ENCODE data around the gene RNU6-7. TPM values are rescaled to one million over a fixed set of nuclear protein-coding genes. Genes with fewer than 3 reads are reported as not detected.

Gene RNU6-7
- not detected in 2 replicates for total RNA-seq (2022)
- Bru-seq, nascent RNA: not detected
- BruChase-seq, experiment 1, labeled RNA remaining after a 2-hour chase: not detected
- not detected for BruChase-seq, experiment 2, labeled RNA remaining after a 6-hour chase
- long read RNA-seq: 0 reads

DNA sequence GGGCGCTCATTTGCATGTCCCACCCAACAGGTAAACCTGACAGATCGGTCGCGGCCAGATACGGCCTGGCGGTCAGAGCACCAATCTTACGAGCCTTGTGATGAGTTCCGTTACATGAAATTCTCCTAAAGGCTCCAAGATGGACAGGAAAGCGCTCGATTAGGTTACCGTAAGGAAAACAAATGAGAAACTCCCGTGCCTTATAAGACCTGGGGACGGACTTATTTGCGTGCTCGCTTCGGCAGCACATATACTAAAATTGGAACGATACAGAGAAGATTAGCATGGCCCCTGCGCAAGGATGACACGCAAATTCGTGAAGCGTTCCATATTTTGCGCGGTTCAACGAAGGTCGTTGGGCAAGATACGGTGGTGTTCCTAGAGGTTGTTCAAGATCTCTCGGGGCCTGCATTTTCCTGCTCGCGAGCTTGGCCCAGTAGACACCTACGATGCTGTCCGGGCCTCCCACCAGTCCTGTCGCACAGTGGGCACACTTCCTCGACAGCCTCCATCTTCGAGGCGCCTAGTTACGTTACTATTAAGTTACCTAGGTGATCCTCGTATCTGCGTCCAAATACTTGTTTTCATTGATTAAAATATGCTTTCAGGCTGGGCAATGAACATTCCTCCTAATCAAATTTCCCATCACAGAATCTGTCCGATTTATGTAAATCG lies at the start of gene RNU6-7:
Gene RNU6-7, plus strand, starts transcription at position 230 of the 675 bp plus-strand sequence.
- peak; percentile 59 to 65 for DNase-seq
- no peaks in the 10 kb centered on the region for H3K9me3 ChIP-seq
- H3K36me3 Mint-ChIP-seq (ENCODE audit: insufficient read depth, unreplicated experiment): peaks cover 20% of the 10 kb centered on the region
- peak within 1 kb of the TSS; percentile 90 for H3K4me3 Mint-ChIP-seq (ENCODE audit: unreplicated experiment)
- H3K27ac Mint-ChIP-seq (ENCODE audit: unreplicated experiment): peak within 1 kb of the TSS; percentile 98
- H3K4me3 ChIP-seq (ENCODE audit: low read depth, low read length): peak within 1 kb of the TSS; percentile 76
- 0 out of 2 replicates have a peak, but pooled peaks cover 5% of the 10 kb centered on the region for H3K4me1 ChIP-seq
- no peaks in the 10 kb centered on the region for H3K4me1 Mint-ChIP-seq (ENCODE audit: low read depth, unreplicated experiment)
- ChIA-PET POLR2A (no interaction called here), CTCF (no interaction called here)
- H3K27me3 Mint-ChIP-seq (ENCODE audit: insufficient read depth, unreplicated experiment): no peaks in the 10 kb centered on the region
- no peaks in the 10 kb centered on the region for H3K36me3 ChIP-seq (ENCODE audit: control insufficient read depth, insufficient read depth, low read length)
- BruUV-seq (replicated peaks): TSS peak; percentile 27
- H3K9me3 Mint-ChIP-seq (ENCODE audit: unreplicated experiment): no peaks in the 10 kb centered on the region
- intact Hi-C loops (cut with micrococcal nuclease; ENCODE audit: unreplicated experiment): loop anchor here (1.0 to 2.0 kb wide), 5 partner anchors 19 to 271 kb away; no protein-coding TSS in a partner anchor
- no peaks in the 10 kb centered on the region for H3K27me3 ChIP-seq (replicated peaks; ENCODE audit: control insufficient read depth, insufficient read depth, low read length)
- TF ChIP-seq, protein P1, sequence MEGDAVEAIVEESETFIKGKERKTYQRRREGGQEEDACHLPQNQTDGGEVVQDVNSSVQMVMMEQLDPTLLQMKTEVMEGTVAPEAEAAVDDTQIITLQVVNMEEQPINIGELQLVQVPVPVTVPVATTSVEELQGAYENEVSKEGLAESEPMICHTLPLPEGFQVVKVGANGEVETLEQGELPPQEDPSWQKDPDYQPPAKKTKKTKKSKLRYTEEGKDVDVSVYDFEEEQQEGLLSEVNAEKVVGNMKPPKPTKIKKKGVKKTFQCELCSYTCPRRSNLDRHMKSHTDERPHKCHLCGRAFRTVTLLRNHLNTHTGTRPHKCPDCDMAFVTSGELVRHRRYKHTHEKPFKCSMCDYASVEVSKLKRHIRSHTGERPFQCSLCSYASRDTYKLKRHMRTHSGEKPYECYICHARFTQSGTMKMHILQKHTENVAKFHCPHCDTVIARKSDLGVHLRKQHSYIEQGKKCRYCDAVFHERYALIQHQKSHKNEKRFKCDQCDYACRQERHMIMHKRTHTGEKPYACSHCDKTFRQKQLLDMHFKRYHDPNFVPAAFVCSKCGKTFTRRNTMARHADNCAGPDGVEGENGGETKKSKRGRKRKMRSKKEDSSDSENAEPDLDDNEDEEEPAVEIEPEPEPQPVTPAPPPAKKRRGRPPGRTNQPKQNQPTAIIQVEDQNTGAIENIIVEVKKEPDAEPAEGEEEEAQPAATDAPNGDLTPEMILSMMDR (IDR thresholded peaks at IDR 0.05; ENCODE audit: insufficient read depth in 1 of 2, low read depth in 1 of 2, low read length in 1 of 2, severe bottlenecking in 1 of 2, unreplicated experiment in 1 of 2): no peak

DNA sequence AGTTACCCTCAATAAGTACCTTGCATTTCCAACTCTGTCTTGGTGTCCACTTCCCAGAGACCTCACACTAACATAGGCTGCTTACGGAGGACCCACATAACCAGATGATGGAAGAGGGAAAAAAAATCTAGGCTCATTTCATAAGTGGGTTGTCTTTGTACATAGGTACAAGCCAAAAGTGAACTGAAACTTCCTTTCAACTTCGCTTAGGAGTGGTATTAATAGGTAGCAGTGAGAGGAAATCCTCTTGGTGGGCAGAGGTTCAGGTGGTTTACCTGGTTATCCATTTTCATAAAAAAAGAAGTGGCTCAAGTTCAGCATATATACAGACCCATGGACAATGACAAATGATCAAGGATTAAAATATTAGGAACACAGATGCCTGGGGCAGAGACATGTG lies 35.8 kb upstream of the RNU6-7 start:
- no peaks in the 10 kb centered on the region for H3K27me3 ChIP-seq (replicated peaks; ENCODE audit: control insufficient read depth, insufficient read depth, low read length)
- Mint-ChIP-seq H3K27ac (ENCODE audit: unreplicated experiment) (no peak overlapping the region), H3K27me3 (ENCODE audit: insufficient read depth, unreplicated experiment) (no peaks in the 10 kb centered on the region), H3K36me3 (ENCODE audit: insufficient read depth, unreplicated experiment) (peaks cover 21% of the 10 kb centered on the region), H3K4me1 (ENCODE audit: low read depth, unreplicated experiment) (no peaks in the 10 kb centered on the region), H3K4me3 (ENCODE audit: unreplicated experiment) (no peak overlapping the region), H3K9me3 (ENCODE audit: unreplicated experiment) (no peaks in the 10 kb centered on the region)
- no peaks in the 10 kb centered on the region; the same call in 1 of the 2 replicates for H3K9me3 ChIP-seq
- CTCF ChIA-PET: no interaction called here
- H3K4me1 ChIP-seq: no peaks in the 10 kb centered on the region
- POLR2A ChIA-PET: no interaction called here
- no peak for DNase-seq
- H3K36me3 ChIP-seq (ENCODE audit: control insufficient read depth, insufficient read depth, low read length): no peaks in the 10 kb centered on the region
- intact Hi-C loops (cut with micrococcal nuclease; ENCODE audit: unreplicated experiment): no loop called here
- TF ChIP-seq, protein P1 (IDR thresholded peaks at IDR 0.05; ENCODE audit: insufficient read depth in 1 of 2, low read depth in 1 of 2, low read length in 1 of 2, severe bottlenecking in 1 of 2, unreplicated experiment in 1 of 2): no peak
- no TSS peak for BruUV-seq (replicated peaks)
- H3K4me3 ChIP-seq (ENCODE audit: low read depth, low read length): no peak overlapping the region

DNA sequence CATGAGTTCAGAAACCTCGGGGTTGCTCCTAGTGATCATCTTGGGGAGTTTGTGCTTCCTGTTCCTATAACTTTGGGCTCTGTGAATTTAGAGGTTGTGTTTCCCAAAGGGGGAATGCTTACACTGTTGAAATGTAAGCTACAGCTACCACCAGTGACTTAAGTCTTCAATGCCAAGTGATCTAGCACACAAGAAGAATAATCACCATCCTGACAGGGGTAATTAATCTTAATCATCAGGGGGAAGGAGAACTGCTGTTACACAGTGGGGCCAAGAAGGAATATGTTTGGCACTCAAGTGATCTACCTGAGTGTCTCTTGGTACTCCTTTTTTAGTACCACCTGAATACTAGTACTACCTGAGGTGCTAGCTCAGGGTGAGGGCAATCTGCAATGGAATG lies 34.9 kb upstream of the RNU6-7 start:
- Histone ChIP-seq H3K4me3 (ENCODE audit: low read depth, low read length) (no peak overlapping the region), H3K27me3 (replicated peaks; ENCODE audit: control insufficient read depth, insufficient read depth, low read length) (no peaks in the 10 kb centered on the region), H3K36me3 (ENCODE audit: control insufficient read depth, insufficient read depth, low read length) (no peaks in the 10 kb centered on the region), H3K4me1 (no peaks in the 10 kb centered on the region), H3K9me3 (no peaks in the 10 kb centered on the region; the same call in 1 of the 2 replicates)
- no peak overlapping the region for H3K27ac Mint-ChIP-seq (ENCODE audit: unreplicated experiment)
- ChIA-PET POLR2A (no interaction called here), CTCF (no interaction called here)
- peaks cover 20% of the 10 kb centered on the region for H3K36me3 Mint-ChIP-seq (ENCODE audit: insufficient read depth, unreplicated experiment)
- no peak overlapping the region for H3K4me3 Mint-ChIP-seq (ENCODE audit: unreplicated experiment)
- no peaks in the 10 kb centered on the region for H3K9me3 Mint-ChIP-seq (ENCODE audit: unreplicated experiment)
- intact Hi-C loops (cut with micrococcal nuclease; ENCODE audit: unreplicated experiment): no loop called here
- DNase-seq: no peak
- TF ChIP-seq, protein P1 (IDR thresholded peaks at IDR 0.05; ENCODE audit: insufficient read depth in 1 of 2, low read depth in 1 of 2, low read length in 1 of 2, severe bottlenecking in 1 of 2, unreplicated experiment in 1 of 2): no peak
- H3K4me1 Mint-ChIP-seq (ENCODE audit: low read depth, unreplicated experiment): no peaks in the 10 kb centered on the region
- H3K27me3 Mint-ChIP-seq (ENCODE audit: insufficient read depth, unreplicated experiment): no peaks in the 10 kb centered on the region
- no TSS peak for BruUV-seq (replicated peaks)
